Kidney (tissue), 14 donors: ENCODE data around the gene SPTBN5. TPM values are rescaled to one million over a fixed set of nuclear protein-coding genes. Genes with fewer than 3 reads are reported as not detected.

ENCODE experiments used
- DNase-seq, 5 donors: peaks; one replicate each; pipeline ENCODE4 v3.0.0-alpha.2; 2013 to 2020
- FAIRE-seq: peaks from 2 replicates; lab custom pipeline; 2012; peaks lifted over from hg19 to GRCh38; lab: Jason Lieb, UNC
- H3K27ac ChIP-seq, 2 donors: one replicate each; pipeline ENCODE4 v1.7.0; 2013; ENCODE audit warnings: low read depth in 2 of 2, low read length in 2 of 2, inconsistent platforms in 1 of 2
- H3K27me3 ChIP-seq: one replicate; pipeline ENCODE4 v1.7.1; 2013; ENCODE audit warnings: low read length, inconsistent platforms; ENCODE audit not compliant: control insufficient read depth, insufficient read depth
- H3K36me3 ChIP-seq, 3 donors: one replicate each; pipeline versions ENCODE4 v1.7.0 to v1.7.1; 2013; ENCODE audit warnings: low read length in 3 of 3, control low read depth in 1 of 3, inconsistent platforms in 1 of 3; ENCODE audit not compliant: insufficient read depth in 3 of 3, control insufficient read depth in 2 of 3
- H3K4me1 ChIP-seq, 3 donors: one replicate each; pipeline versions ENCODE4 v1.7.0 to v1.7.1; 2013; ENCODE audit warnings: low read length in 3 of 3, inconsistent platforms in 1 of 3, low read depth in 1 of 3; ENCODE audit not compliant: control insufficient read depth in 2 of 3, insufficient read depth in 2 of 3
- H3K4me3 ChIP-seq, 3 donors: one replicate each; pipeline versions ENCODE4 v1.7.0 to v1.8.1; 2013; ENCODE audit warnings: low read length in 3 of 3, control low read depth in 1 of 3, inconsistent platforms in 1 of 3
- H3K9ac ChIP-seq, 3 donors: one replicate each; pipeline versions ENCODE4 v1.7.0 to v1.7.1; 2013; ENCODE audit warnings: low read length in 3 of 3, control low read depth in 1 of 3, inconsistent platforms in 1 of 3
- H3K9me3 ChIP-seq, 3 donors: one replicate each; pipeline versions ENCODE4 v1.7.0 to v1.7.1; 2013; ENCODE audit warnings: low read length in 3 of 3, control low read depth in 1 of 3, inconsistent platforms in 1 of 3; ENCODE audit not compliant: control insufficient read depth in 2 of 3, insufficient read depth in 1 of 3
- CTCF ChIP-seq: IDR thresholded peaks from 3 replicates; pipeline ENCODE4 v1.5.1; 2012; ENCODE audit warnings: mild to moderate bottlenecking, moderate library complexity, borderline replicate concordance; ENCODE audit not compliant: insufficient read depth; ENCODE audit errors: extremely low read depth
- intact Hi-C: fragments of 100-400 bp; cut with DNase I; formaldehyde crosslinking; loops from one replicate; pipeline ENCODE4 v1.11.1; 2022
- polyA plus RNA-seq: library from polyadenylated mRNA; stranded (reverse); fragments of 350-450 nt; fragmentation: Illumina TruSeq; extraction: RNeasy Lipid Tissue Mini Kit (QIAGEN cat#74804); gene quantifications from one replicate; pipeline ENCODE4 v1.2.3, GENCODE V29; 2014; ENCODE audit warnings: low read depth, low replicate concordance; ENCODE audit not compliant: insufficient read depth
- total RNA-seq: library from RNA; stranded (reverse); fragmentation: NEBNext Ultra II Directional; extraction: Animal tissue kit (Norgen Biotek cat#: 25700); gene quantifications from one replicate; pipeline ENCODE4 v1.2.1, GENCODE V29; 2021
- donor health status: control.
- donor health status: control.
- donor health status: control.
- donor health status: control.
- donor health status: control.
- donor health status: DM: yes; HTN: yes; CAD: no.
- donor health status: Normal renal cell carcinoma (clear cell type).

The SPTBN5 gene
- total and polyA plus RNA-seq, 2 donors from 2014 or later = 1.2 to 2.6 TPM

DNA sequence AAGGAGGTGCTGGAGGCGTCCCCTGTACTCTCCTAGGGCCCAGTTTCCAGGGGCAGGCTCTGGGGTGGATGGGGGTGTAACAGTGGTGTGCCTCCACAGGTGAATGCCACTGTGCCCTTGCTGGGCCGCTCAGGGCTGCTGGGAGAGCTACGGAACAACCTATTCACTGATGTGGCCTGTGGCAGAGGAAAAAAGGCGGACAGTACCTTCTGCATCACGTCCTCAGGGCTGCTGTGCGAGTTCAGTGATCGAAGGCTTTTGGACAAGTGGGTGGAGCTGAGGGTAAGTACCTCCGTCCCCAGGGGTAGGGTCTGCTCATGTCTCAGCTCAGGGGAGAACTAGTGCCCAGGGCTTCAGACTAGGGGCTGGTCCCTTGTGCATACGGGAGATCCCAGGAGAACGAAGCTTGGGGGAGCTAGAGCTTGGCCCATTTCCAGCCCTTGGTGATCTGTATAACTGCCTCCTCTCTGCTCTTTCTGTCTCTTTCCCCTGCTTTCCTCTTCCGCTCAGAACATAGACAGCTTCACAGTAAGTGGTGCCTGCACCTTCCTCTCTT lies 81.0 kb downstream of the SPTBN5 start:
- no peaks in the 10 kb centered on the region for H3K9me3 ChIP-seq
- DNase-seq = no peak
- intact Hi-C loops = loop anchor here (5.0 kb wide), 1 partner anchor 41 kb away; the partner anchor contains the start of gene MAPKBP1
- no peak overlapping the region for H3K9ac ChIP-seq
- no peak overlapping the region for H3K27ac ChIP-seq
- H3K4me1 ChIP-seq = no peaks in the 10 kb centered on the region
- FAIRE-seq = no peak
- H3K27me3 ChIP-seq = no peaks in the 10 kb centered on the region
- TF ChIP-seq CTCF = no peak
- H3K36me3 ChIP-seq = peaks cover 0 to 17% (median 12%) of the 10 kb centered on the region in 3 donors
- no peak overlapping the region for H3K4me3 ChIP-seq

- Histone ChIP-seq H3K9me3 (no peaks in the 10 kb centered on the region), H3K36me3 (peaks cover 0 to 9% (median 5%) of the 10 kb centered on the region in 3 donors), H3K4me3 (no peak overlapping the region), H3K4me1 (peaks cover 0 to 2% (median 0%) of the 10 kb centered on the region in 3 donors), H3K27ac (no peak overlapping the region), H3K27me3 (no peaks in the 10 kb centered on the region), H3K9ac (no peak overlapping the region)
- no peak for FAIRE-seq
- peak; percentile 84 to 93 (median 88) for DNase-seq
- intact Hi-C loops = loop anchor here (5.0 kb wide), 1 partner anchor 39 kb away; the partner anchor contains the start of gene MAPKBP1
- TF ChIP-seq CTCF = peak; percentile 89
Observed at GRCh38 chr15:41811432-41812195, 82.2 kb downstream of the SPTBN5 start.

DNA sequence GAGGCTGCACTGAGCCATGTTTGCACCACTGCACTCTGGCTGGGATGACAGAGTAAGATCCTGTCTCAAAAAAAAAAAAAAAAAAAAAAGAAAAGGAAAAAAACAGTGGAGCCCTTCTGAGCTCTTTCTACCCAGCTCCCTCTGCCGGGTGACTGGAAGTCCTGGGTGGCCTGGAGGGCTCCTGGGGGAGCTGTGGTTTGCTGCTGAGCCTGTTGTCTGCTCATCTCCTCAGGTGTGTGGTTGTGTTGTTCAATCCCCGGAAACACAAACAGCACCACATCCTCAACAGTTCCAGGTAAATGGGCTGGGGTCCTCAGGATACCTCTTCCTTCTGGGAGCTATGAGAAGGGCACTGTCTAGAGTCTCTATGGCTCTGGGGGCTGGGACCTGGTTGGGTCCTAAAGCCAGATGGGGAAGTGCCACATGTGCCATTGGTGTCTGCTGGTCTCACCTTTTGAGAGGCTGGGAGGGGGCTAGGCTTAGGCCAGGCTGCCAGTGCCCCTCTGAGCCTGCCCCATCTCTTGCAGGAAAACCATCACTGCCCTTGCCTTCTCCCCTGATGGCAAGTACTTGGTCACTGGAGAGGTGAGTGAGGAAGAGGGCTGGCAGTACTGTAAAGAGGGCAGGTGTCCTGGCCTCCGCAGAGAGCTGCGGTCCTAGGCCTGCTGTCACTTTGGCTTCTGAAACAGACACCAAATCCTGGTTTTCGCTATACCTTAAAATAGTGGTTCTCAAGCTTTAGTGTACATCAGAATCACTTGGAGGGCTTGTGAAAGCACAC lies 83.0 kb downstream of the SPTBN5 start:
- no peak overlapping the region for H3K27ac ChIP-seq
- DNase-seq (no peak), FAIRE-seq (no peak)
- H3K9me3 ChIP-seq = no peaks in the 10 kb centered on the region
- peaks cover 0 to 9% (median 5%) of the 10 kb centered on the region in 3 donors for H3K36me3 ChIP-seq
- no peak for TF ChIP-seq CTCF
- H3K4me3 ChIP-seq = no peak overlapping the region
- H3K27me3 ChIP-seq = no peaks in the 10 kb centered on the region
- intact Hi-C loops = loop anchor here (5.0 kb wide), 1 partner anchor 39 kb away; the partner anchor contains the start of gene MAPKBP1
- H3K9ac ChIP-seq = no peak overlapping the region
- H3K4me1 ChIP-seq = peaks cover 0 to 5% (median 0%) of the 10 kb centered on the region in 3 donors
